DOHH2 (cell line): ENCODE measurements around the gene OTUD5.

Experiments
- EZH2phosphoT487 ChIP-seq: fragments of 200-600 bp; sonication (generic); IDR thresholded peaks from 2 replicates; pipeline ENCODE4 v1.6.1; 2017; ENCODE audit warnings: borderline replicate concordance, mild to moderate bottlenecking, antibody characterized with exemption, low read length, moderate library complexity, mixed read lengths
- TF ChIP-seq, protein P1 (sequence below): fragments of 200-600 bp; sonication (generic); IDR thresholded peaks from one replicate; pipeline ENCODE4 v1.5.1; 2014; ENCODE audit warnings: antibody characterized with exemption, mild to moderate bottlenecking, low read depth, low read length; ENCODE audit not compliant: poor library complexity, severe bottlenecking

DNA sequence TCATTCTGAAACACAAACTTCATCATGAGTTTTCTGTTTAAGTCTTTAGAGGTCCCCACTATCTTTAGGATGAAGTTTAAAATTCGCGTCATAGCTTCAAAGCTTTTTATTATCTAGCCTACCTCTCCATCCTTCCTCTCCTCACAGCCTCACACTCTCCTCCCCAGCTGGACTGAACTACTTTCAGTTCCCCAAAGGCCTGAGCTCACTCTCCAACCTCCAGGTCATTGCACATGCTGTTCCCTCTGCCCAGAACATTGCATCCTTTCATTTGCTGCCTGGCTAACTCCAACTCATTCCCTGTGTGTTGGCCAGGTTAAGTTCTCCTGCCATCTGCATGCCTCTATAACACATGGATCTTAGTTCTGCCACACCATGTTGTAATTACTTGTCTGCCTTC, 2.9 kb upstream of the OTUD5 start:
- TF ChIP-seq, protein P1, sequence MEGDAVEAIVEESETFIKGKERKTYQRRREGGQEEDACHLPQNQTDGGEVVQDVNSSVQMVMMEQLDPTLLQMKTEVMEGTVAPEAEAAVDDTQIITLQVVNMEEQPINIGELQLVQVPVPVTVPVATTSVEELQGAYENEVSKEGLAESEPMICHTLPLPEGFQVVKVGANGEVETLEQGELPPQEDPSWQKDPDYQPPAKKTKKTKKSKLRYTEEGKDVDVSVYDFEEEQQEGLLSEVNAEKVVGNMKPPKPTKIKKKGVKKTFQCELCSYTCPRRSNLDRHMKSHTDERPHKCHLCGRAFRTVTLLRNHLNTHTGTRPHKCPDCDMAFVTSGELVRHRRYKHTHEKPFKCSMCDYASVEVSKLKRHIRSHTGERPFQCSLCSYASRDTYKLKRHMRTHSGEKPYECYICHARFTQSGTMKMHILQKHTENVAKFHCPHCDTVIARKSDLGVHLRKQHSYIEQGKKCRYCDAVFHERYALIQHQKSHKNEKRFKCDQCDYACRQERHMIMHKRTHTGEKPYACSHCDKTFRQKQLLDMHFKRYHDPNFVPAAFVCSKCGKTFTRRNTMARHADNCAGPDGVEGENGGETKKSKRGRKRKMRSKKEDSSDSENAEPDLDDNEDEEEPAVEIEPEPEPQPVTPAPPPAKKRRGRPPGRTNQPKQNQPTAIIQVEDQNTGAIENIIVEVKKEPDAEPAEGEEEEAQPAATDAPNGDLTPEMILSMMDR = no peak
- no peak for TF ChIP-seq EZH2phosphoT487
